Testis (tissue), 3 donors: ENCODE results near the gene PPARA. TPM values are rescaled to one million over a fixed set of nuclear protein-coding genes. Genes with fewer than 3 reads are reported as not detected.
A peak's percentile ranks its signal among the peaks of the same experiment; 100 is the strongest.

ENCODE experiments used
- DNase-seq: peaks from one replicate; pipeline ENCODE4 v3.0.0-alpha.2; 2019
- H3K27ac ChIP-seq, 2 donors: fragments of 200-600 bp; sonication (generic); one replicate each; pipeline ENCODE4 v1.5.1; 2019
- H3K27me3 ChIP-seq: fragments of 200-600 bp; sonication (generic); one replicate; pipeline ENCODE4 v1.5.1; 2019
- H3K36me3 ChIP-seq: fragments of 200-600 bp; sonication (generic); one replicate; pipeline ENCODE4 v1.5.1; 2017; ENCODE audit warnings: low read depth; ENCODE audit errors: missing control alignments
- H3K4me1 ChIP-seq: fragments of 200-600 bp; sonication (generic); one replicate; pipeline ENCODE4 v1.5.1; 2019
- H3K4me3 ChIP-seq, 2 donors: fragments of 200-600 bp; sonication (generic); one replicate each; pipeline ENCODE4 v1.5.1; 2017 to 2019
- H3K9me3 ChIP-seq: fragments of 200-600 bp; sonication (generic); one replicate; pipeline ENCODE4 v1.5.1; 2017
- CTCF ChIP-seq, 3 experiments: fragments of 450-650 bp in 2 of 3; fragments of 200-600 bp in 1 of 3; sonication (generic) in 1 of 3; IDR thresholded peaks; one replicate each; pipeline ENCODE4 v1.5.1; 2016 to 2019; ENCODE audit warnings: antibody characterized with exemption in 3 of 3, mild to moderate bottlenecking in 2 of 3, moderate library complexity in 1 of 3
- POLR2A ChIP-seq: fragments of 450-650 bp; IDR thresholded peaks from one replicate; pipeline ENCODE4 v1.6.1; 2017; ENCODE audit warnings: antibody characterized with exemption, mild to moderate bottlenecking, moderate library complexity
- WGBS, 2 donors: methylation state at CpG; one replicate each; pipeline ENCODE4 v1.1.5; 2018; 5-methylcytosine and 5-hydroxymethylcytosine counted together
- intact Hi-C: fragments of 100-400 bp; cut with DNase I; formaldehyde crosslinking; loops from one replicate; pipeline ENCODE4 v1.15.1; 2023; ENCODE audit warnings: low total_unique reads
- polyA plus RNA-seq: library from polyadenylated mRNA; stranded (reverse); fragments of 350-450 nt; fragmentation: Illumina TruSeq; extraction: RNeasy Lipid Tissue Mini Kit (QIAGEN cat#74804); gene quantifications from one replicate; pipeline ENCODE4 v1.2.3, GENCODE V29; 2014; ENCODE audit warnings: low read depth, low replicate concordance; ENCODE audit not compliant: insufficient read depth
- total RNA-seq, 2 donors: library from RNA; depleted of rRNA; stranded (reverse); fragments of >200 nt; gene quantifications; one replicate each; pipeline ENCODE4 v1.2.3, GENCODE V29; 2016

Gene PPARA
- total and polyA plus RNA-seq, 3 donors from 2014 or later: 4.8 to 19.9 (median 18.1) TPM

GRCh38 chr22:46250035-46250782 is 99.9 kb downstream of the PPARA start, which contains the start of gene CDPF1:
Gene CDPF1 (minus strand): TSS chr22:46250293. CDS start chr22:46248284, 2,009 bp downstream.
- Histone ChIP-seq H3K4me1 (peaks cover 19% of the 10 kb centered on the region), H3K4me3 (peak within 1 kb of the TSS; percentile 70 to 78)
- intact Hi-C loops: no loop called here

GRCh38 chr22:46250783-46251125 is 100.4 kb downstream of the PPARA start:
- H3K4me1 ChIP-seq: peaks cover 14% of the 10 kb centered on the region
- H3K27ac ChIP-seq: peak overlapping the region; percentile 34 to 87
- WGBS, 2 donors: 8% methylated on average over 25 of the region's 25 CpGs; no CpG with 5 or more reads in 1 of the 2 donors

More at GRCh38 chr22:46250035-46250782, 99.9 kb downstream of the PPARA start, which contains the start of gene CDPF1:
- Histone ChIP-seq H3K27ac (peak within 1 kb of the TSS; percentile 34 to 87), H3K9me3 (no peaks in the 10 kb centered on the region), H3K27me3 (no peaks in the 10 kb centered on the region), H3K36me3 (no peaks in the 10 kb centered on the region)
- WGBS, 2 donors: 0% methylated on average over 29 of the region's 89 CpGs; no CpG with 5 or more reads in 1 of the 2 donors
- peak; percentile 91 for DNase-seq
- TF ChIP-seq CTCF (IDR thresholded peaks at IDR 0.05) (no peak), POLR2A (peak; percentile 46)

GRCh38 chr22:46251266-46251665 is 100.9 kb downstream of the PPARA start:
- Histone ChIP-seq H3K9me3 (no peaks in the 10 kb centered on the region), H3K4me3 (peak overlapping the region; percentile 70 to 78), H3K36me3 (no peaks in the 10 kb centered on the region), H3K27me3 (no peaks in the 10 kb centered on the region), H3K27ac (peak overlapping the region in 1 of 2 donors; percentile 87), H3K4me1 (peaks cover 13% of the 10 kb centered on the region)
- TF ChIP-seq CTCF (IDR thresholded peaks at IDR 0.05): no peak
- DNase-seq: no peak
- intact Hi-C loops: no loop called here
- WGBS, 2 donors: 34 to 71% methylated on average over 7 of the region's 7 CpGs

More at GRCh38 chr22:46250783-46251125, 100.4 kb downstream of the PPARA start:
- peak overlapping the region; percentile 70 to 78 for H3K4me3 ChIP-seq
- no peaks in the 10 kb centered on the region for H3K36me3 ChIP-seq
- intact Hi-C loops: no loop called here
- H3K9me3 ChIP-seq: no peaks in the 10 kb centered on the region
- no peak for DNase-seq
- no peak for TF ChIP-seq CTCF (IDR thresholded peaks at IDR 0.05)
- no peak for TF ChIP-seq POLR2A
- no peaks in the 10 kb centered on the region for H3K27me3 ChIP-seq

GRCh38 chr22:46251816-46252380 is 101.6 kb downstream of the PPARA start:
- H3K4me1 ChIP-seq: peaks cover 13% of the 10 kb centered on the region
- no peaks in the 10 kb centered on the region for H3K9me3 ChIP-seq
- H3K27ac ChIP-seq: no peak overlapping the region
- H3K36me3 ChIP-seq: no peaks in the 10 kb centered on the region
- 68 to 83% methylated on average over 9 of the region's 9 CpGs for WGBS, 2 donors
- intact Hi-C loops: no loop called here
- no peaks in the 10 kb centered on the region for H3K27me3 ChIP-seq
- H3K4me3 ChIP-seq: no peak overlapping the region
- no peak for DNase-seq
- TF ChIP-seq POLR2A: no peak
- TF ChIP-seq CTCF (IDR thresholded peaks at IDR 0.05): no peak
